ENCODE data around the gene GALC.

Gene GALC

DNA sequence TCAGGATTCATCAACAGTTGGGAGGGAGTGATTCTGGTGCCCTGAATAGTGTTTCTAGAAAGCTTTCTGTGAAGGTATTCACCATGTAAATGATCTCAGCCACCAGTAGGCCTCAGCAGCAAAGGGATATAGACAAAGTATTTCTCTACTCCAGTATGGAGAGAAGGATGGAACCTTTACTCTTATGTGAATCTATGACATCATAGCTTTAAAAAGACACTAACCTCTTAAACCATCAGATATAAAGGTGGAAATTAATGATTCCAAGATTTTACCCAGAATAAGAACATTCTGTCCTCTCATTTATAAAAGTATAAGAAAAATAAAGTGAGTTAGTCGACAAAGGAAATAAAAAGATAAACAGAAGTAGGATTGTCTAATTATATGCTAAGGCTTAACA lies 16.5 kb upstream of the GALC start:
- no peak overlapping the region for H3K27ac ChIP-seq
- TF ChIP-seq, protein P1, sequence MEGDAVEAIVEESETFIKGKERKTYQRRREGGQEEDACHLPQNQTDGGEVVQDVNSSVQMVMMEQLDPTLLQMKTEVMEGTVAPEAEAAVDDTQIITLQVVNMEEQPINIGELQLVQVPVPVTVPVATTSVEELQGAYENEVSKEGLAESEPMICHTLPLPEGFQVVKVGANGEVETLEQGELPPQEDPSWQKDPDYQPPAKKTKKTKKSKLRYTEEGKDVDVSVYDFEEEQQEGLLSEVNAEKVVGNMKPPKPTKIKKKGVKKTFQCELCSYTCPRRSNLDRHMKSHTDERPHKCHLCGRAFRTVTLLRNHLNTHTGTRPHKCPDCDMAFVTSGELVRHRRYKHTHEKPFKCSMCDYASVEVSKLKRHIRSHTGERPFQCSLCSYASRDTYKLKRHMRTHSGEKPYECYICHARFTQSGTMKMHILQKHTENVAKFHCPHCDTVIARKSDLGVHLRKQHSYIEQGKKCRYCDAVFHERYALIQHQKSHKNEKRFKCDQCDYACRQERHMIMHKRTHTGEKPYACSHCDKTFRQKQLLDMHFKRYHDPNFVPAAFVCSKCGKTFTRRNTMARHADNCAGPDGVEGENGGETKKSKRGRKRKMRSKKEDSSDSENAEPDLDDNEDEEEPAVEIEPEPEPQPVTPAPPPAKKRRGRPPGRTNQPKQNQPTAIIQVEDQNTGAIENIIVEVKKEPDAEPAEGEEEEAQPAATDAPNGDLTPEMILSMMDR (conservative IDR thresholded peaks at IDR 0.05; ENCODE audit: low read depth) = no peak
- POLR2A ChIA-PET (ENCODE audit: low non-redundant PET) = no interaction called here
- CTCF ChIA-PET = no interaction called here
- DNase-seq (ENCODE audit: low spot score) = no peak

DNA sequence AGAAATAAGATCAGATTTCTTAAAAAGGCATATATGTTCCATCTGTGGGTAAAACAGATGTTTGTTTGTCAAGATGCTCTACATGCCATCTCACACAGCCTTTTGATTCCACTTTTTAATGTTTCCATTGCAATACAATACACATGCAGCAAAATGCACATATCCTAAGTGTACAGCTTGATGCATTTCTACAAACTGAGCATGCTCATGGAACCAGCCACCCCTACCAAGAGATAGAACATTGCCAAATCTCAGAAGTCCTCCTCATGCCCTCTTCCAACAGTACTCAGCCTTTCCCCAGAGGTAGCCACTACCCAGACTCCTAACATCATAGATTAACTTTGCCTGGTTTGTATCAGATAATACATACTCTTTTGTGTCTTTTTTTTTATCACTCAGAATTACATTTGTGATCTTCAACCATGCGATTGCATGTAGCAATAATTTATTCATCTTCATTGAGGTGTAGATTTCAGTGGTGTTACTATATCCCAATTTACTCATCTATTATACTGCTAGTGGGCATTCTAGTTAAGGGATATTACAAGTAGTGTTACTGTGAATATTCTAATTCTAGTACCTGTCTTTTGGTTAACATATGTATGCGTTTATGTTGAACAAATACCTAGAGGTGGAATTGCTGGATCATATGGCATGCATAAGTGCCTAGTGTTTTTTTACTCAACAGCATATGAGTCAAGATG lies 15.2 kb upstream of the GALC start:
- ChIA-PET CTCF (no interaction called here), POLR2A (ENCODE audit: low non-redundant PET) (no interaction called here)
- DNase-seq (ENCODE audit: low spot score) = no peak
- TF ChIP-seq, protein P1 (conservative IDR thresholded peaks at IDR 0.05; ENCODE audit: low read depth) = no peak
- H3K27ac ChIP-seq = no peak overlapping the region

DNA sequence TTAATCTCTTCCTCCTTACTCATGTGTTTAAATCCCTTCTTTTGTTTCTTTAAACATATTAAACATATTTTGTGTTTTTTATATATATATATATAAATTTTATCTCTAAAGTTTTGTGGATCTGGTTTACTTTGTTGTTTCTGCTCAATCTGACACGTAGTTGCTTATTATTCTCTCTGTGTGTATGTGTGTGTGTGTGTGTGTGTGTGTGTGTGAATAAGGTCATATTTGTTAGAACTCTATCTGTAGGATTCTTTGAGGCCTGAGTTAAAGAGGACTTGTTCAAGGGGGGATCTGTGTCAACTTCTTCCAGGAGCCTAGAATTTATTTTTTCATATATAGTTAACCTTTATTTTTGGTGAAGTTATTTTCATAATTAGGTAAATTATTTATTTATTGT lies 14.6 kb upstream of the GALC start:
- H3K27ac ChIP-seq = no peak overlapping the region
- CTCF ChIA-PET = no interaction called here
- POLR2A ChIA-PET (ENCODE audit: low non-redundant PET) = no interaction called here
- no peak for DNase-seq (ENCODE audit: low spot score)
- TF ChIP-seq, protein P1 (conservative IDR thresholded peaks at IDR 0.05; ENCODE audit: low read depth) = no peak

DNA sequence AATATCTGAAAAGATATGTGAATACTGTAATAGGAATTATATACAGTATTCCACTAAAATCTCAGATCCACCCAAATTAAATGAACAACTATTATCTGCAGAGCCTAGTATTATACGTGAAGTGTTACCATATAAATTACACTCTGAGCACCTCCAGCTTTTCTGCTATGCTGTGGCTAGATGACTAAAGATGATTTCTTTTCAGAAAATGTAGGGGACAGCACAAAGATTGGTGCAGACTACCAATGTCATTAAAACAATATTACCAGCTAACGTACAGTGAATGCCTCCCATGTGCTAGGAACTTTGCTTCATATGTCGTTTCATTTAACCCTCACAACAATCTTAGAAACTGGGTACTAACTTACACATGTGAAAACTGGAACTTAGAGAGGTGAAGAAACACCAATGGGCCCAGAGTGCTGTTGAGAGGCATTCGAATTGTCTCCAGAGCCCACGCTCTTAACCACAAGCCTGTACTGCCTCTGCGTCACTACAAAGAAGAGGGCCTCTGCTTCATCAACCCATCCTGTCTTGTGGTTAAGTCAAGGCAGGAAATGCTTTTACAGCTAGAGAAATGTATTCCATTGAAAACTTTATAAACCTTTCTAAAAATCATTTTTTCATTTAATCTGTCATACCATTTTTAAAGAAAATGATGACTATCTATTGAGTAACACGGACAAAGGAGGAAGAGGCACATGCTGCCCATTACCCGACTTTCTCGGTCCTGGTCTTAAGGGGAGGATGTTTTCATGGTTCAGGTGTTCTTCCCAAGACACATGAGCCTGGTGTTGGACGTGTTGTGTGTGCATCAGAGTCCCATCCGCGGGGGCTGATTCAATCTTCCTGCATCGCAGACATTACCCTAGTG lies 13.2 kb upstream of the GALC start:
- ChIA-PET CTCF (no interaction called here), POLR2A (ENCODE audit: low non-redundant PET) (no interaction called here)
- TF ChIP-seq, protein P1 (conservative IDR thresholded peaks at IDR 0.05; ENCODE audit: low read depth) = no peak
- no peak for DNase-seq (ENCODE audit: low spot score)
- H3K27ac ChIP-seq = no peak overlapping the region

DNA sequence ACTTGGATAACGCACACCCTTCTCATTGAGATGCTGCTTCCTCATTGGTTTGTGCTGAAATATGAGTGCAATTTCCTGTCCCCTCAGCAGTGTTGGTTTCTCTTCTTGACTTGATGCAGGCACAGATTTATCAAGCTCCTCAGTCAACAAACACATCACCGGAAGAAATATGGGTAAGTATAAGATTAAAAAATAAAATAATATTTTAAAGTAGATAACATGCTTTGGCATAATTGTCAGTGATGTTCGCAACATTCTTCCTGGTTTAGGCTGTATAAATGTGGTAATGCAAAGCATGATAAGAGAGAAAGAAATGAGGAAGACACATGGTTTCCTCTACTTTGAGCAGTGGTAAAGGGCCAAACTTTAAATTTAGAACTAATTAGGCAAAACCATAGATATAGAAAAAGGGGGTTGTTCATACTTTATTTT lies 12.1 kb upstream of the GALC start, which contains the start of gene GPR65:
TSS of gene GPR65 (plus strand) at position 86 of the 432 bp plus-strand sequence. CDS start 5,713 bp downstream, outside the sequence.
- POLR2A ChIA-PET (ENCODE audit: low non-redundant PET) = no interaction called here
- CTCF ChIA-PET = no interaction called here
- no peak for DNase-seq (ENCODE audit: low spot score)
- no peak within 1 kb of the TSS for H3K27ac ChIP-seq
- TF ChIP-seq, protein P1 (conservative IDR thresholded peaks at IDR 0.05; ENCODE audit: low read depth) = no peak

GRCh38 chr14:88004506-88005036 lies 11.6 kb upstream of the GALC start:
- ChIA-PET CTCF (no interaction called here), POLR2A (ENCODE audit: low non-redundant PET) (no interaction called here)
- DNase-seq (ENCODE audit: low spot score) = no peak
- TF ChIP-seq, protein P1 (conservative IDR thresholded peaks at IDR 0.05; ENCODE audit: low read depth) = no peak
- H3K27ac ChIP-seq = no peak overlapping the region
